ENCODE results near the gene UBE2O.
"Not testable (repeated sequence)": the region's sequence is repeated elsewhere in the genome, so short reads cannot be mapped to it uniquely, and the experiment has no call there.

The UBE2O gene

GRCh38 chr17:76367642-76368041 is 85.3 kb downstream of the UBE2O start:
- FAIRE-seq = no peak

GRCh38 chr17:76366247-76366646 is 86.7 kb downstream of the UBE2O start:
- no peak for FAIRE-seq

DNA sequence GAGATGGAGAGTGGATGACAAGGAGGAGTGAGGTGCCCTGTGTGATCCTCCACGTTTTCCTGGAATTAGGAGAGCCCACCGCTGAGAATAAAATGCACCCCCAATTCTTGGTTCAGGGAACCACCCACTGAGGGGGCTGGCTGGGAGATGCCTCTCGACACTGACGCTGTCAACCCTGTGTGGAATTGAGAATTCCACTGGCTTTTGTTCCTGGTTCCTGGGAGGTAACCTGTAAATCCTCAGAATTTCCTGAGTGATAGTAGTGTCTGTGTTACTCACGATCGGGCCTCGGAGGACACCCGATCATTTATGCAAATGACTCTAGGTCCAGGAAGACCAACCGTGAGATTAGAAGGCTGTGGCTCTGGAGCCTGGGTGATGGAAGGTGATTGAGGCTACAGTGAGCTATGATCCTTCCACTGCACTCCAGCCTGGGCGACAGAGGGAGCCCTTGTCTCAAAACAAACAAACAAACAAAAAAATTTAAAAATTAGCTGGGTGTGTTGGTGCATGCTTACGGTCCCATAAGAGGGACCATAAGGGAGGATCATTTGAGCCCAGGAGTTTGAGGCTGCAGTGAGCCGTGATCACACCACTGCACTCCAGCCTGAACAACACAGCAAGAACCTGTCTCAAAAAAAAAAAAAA is 87.6 kb downstream of the UBE2O start:
- no peak for FAIRE-seq

DNA sequence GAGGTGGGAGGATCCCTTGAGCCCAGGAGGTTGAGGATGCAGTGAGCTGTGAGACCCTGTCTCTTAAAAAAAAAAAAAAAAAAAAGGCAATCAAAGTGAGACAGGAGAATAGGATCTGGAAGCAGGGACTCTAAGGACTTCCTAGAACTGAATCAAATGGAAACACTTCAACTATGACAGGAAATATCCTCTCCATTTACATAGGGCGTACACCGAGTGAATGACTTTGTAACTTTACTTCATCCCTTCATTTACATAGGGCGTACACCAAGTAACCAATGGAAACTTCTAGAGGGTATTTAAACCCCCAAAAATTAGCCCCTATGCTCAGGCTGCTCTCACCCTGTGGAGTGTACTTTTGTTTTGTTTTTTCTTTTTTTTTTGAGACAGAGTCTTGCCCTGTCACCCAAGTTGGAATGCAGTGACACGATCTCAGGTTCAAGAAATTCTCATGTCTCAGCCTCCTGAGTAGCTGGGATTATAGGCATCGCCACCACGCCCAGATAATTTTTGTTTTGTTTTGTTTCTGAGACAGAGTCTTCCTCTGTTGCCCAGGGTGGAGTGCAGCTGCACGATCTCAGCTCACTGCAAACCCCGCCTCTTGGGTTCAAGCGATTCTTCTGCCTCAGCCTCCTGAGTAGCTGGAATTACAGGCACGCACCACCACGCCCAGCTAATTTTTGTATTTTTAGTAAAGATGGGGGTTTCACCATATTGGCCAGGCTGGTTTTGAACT is 89.7 kb downstream of the UBE2O start:
- FAIRE-seq = no peak

- no peak for FAIRE-seq
Measured at GRCh38 chr17:76360461-76360860, 92.5 kb downstream of the UBE2O start.

- FAIRE-seq = not testable (repeated sequence)
Measured at GRCh38 chr17:76359776-76360175, 93.2 kb downstream of the UBE2O start.

DNA sequence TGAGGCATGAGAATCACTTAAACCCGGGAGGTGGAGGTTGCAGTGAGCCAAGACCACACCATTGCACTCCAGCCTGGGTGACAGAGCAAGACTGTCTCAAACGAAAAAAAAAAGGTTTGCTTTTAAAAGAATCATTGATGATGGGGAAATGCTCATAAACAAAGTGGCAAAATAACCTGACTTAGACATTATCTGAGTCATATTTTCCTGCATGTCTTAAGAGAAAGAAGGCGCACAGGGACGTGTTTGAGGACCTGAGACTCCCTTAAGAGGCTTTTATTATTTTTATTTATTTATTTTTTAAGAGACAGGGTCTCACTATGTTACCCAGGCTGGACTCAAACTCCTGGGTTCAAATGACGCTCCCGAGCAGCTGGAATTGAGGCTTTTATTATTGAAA is 93.6 kb downstream of the UBE2O start:
- FAIRE-seq = no peak

DNA sequence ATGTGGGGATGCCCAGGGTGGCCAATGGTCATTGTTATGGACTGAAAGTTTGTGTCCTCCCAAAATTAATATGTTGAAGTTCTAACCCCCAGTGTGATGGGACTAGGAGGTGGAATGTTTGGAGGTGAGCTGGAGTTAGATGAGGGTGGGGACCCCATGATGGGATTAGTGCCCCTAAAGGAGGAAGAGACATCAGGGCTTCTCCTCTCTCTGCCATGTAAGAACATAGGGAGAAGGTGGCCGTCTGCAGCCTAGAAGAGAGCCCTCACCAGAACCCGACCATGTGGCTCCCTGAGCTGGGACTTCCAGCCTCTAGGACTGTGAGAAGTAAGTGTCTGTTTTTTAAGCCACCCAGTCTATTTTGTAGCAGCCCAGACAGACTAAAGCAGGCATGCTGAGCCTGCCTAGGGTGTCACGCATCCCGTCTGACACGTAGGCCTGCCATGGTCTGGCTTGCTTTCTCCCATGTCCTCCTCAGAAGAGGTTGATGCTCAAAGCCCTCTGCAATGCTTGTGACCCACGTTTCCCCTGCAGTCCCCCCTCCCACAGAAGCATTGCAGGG is 95.3 kb downstream of the UBE2O start:
- FAIRE-seq = no peak

GRCh38 chr17:76356803-76357456 is 96.0 kb downstream of the UBE2O start:
- FAIRE-seq = no peak

DNA sequence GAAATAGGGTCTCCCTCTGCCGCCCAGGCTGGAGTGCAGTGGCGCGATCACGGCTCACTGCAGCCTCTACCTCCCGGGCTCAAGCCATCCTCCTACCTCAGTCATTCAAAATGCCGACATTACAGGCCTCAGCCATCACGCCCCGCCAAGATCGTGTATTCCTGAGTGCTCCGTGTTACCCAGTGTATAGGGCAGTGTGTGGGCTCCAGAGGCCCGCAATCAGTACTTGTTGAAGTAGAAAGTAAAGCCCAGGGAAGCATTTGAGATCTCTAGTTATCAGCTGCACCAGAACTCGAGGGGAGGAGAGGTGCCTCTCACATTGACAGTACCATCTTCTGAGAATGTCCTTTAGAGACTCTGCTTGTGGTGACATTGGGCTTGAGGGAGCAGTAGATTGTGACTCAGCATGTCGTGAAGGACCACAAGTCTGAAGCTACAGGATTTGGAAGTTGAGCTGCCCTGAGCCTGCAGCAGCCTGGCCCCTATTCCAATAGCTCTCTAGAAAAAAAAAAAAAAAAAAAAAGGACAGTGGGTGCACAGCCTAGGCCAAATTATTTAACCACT is 98.1 kb downstream of the UBE2O start:
- no peak for FAIRE-seq

DNA sequence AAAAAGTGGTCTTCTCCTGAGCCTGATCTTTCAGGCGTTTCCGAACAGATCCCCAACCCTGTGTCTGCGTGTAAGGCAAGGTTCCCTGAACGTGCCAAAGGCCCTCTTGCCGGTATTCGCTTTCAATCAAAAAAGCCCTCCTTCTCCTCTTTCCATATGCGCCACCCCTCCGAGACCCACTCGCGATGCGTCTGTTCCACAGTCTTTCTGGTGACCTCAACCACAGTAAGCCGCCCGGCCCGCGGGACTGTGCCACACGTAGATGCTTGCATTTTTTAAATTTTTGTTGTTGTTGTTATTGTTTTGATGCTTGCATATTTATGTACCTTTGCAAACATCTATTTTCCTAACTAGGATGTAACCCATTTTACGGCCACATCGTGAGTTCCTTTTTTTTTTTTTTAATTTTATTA is 98.6 kb downstream of the UBE2O start:
- FAIRE-seq = no peak

GRCh38 chr17:76353599-76354316 is 99.2 kb downstream of the UBE2O start, which contains the start of gene PRPSAP1:
Gene PRPSAP1 (minus strand): TSS chr17:76353916. CDS start chr17:76353703, 213 bp downstream.
- FAIRE-seq = no peak

DNA sequence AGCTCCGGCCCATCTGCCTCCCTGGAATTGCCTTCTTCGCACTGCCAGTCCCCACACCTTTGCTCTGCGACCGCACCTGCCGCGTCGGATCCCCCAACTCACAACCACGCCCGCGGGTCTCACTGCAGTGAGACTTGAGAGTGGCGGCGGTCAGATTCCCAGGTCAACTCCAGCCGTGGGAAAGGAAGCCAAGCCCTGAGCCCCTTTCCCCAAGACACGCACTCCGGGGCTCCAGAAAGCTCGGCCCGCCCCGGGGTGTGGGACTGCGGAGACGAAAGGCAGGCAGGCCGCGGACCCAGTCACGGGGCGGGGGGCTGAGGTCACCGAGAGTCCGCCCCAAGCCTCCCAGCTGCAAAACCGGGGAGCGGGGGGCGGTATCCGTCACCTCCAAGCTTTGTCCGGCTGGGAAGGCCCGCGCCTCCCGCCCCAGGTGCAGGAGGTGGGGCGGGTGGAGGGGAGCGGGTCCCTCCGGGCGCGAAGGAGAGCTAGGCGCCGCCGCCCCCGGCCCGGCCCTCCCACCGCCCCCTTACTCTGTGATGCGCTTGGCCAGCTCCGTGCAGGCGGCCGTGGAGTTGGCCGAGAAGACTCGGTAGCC is 99.9 kb downstream of the UBE2O start:
- no peak for FAIRE-seq

GRCh38 chr17:76351526-76352071 is 101.4 kb downstream of the UBE2O start:
- no peak for FAIRE-seq

DNA sequence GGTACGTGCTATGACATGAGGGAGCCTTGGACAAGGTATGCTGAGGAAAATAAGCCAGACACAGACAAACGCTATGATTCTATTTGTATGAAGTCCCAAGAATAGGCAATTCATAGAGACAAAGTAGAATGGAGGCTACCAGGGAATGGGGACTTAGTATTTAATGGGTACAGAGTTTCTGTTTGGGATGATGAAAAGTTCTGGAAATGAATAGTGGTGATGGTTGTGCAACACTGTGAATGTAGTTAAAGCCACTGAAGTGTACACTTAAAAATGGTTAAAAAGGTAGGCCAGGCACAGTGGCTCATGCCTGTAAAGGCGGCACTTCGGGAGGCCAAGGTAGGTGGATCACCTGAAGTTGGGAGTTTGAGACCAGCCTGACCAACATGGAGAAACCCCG is 102.5 kb downstream of the UBE2O start:
- FAIRE-seq = no peak

DNA sequence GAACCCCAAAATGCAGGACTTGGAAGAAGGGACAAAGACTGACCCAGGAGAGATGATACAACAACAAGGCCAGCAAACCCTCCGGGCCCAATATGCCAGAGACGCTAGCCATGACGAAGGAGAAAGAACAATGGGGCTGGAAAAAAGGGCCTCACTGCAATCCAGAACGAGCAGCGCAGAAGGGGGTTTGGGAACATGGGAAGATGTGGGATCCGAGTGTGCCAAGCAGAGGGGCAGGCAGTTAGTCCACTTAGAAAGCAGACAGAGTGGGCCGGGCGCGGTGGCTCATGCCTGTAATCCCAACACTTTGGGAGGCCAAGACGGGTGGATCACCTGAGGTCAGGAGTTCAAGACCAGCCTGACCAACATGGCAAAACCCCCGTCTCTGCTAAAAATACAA is 106.0 kb downstream of the UBE2O start:
- not testable (repeated sequence) for FAIRE-seq

DNA sequence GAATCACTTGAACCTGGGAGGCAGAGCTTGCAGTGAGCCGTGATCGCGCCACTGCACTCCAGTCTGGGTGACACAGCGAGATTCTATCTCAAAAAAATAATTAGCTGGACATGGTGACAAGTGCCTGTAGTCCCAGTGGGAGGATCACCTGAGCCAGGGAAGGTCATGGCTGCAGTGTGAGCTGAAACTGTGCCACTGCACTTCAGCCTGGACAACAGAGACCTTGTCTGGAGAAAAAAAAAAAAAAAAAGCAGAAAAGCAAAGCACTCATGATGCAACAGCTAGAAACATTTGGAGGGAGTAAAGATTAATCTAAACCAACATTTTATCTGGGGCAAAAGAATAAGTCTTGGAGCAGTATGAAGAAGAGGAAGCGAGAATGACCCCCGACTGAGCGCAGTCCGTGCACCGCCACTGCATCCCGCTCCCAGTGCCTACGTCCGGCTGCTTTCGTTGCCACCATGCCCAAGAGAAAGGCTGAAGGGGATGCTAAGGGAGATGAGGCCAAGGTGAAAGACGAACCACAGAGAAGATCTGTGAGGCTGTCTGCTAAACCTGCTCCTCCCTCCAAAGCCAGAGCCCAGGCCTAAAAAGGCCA is 107.5 kb downstream of the UBE2O start:
- no peak for FAIRE-seq

DNA sequence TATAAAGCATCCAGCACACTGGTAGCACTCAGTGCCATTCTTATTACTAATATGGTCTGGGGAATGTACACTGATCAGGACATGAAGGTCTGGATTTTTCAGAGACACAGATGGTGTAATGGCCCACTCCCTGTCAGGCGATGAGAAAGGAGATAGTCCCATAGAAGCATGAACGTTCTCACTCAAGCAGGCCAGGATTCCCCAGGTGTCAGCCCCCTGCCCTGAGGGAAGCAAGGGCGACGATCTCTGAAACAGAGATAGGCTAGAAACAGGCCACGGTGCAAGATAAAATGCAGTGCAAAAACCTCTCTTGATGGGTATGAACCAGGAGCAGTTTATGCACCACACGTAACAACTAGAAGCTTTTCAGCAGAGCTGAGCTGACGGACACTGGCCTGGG is 109.8 kb downstream of the UBE2O start:
- FAIRE-seq = no peak

- FAIRE-seq = no peak
Measured at GRCh38 chr17:76341301-76341700, 111.7 kb downstream of the UBE2O start.

All from endometrium (tissue), 2 donors.